B cell (primary cell): ENCODE results near the gene GPR52. TPM values are rescaled to one million over a fixed set of nuclear protein-coding genes. Genes with fewer than 3 reads are reported as not detected.

Experiments used
- ATAC-seq: fragments of 200-7000 bp; cut with Tn5 transposase; one replicate; pipeline ENCODE4 v1.10.0; 2021; ENCODE audit warnings: low read depth, mild to moderate bottlenecking, moderate number of reproducible peaks, moderate library complexity
- CTCF ChIA-PET: fragments of 350-600 bp; sonication (Branson Sonifier 250); formaldehyde crosslinking; loops from one replicate; lab custom pipeline; 2021; ENCODE audit warnings: antibody characterized with exemption, inconsistent platforms; lab: Charles Lee
- POLR2A ChIA-PET: fragments of 350-600 bp; sonication (Branson Sonifier 250); formaldehyde crosslinking; loops from one replicate; lab custom pipeline; 2021; ENCODE audit warnings: antibody characterized with exemption; lab: Charles Lee
- DNase-seq: peaks from one replicate; pipeline ENCODE4 v3.0.0; 2013
- H2AFZ ChIP-seq: 2 replicates; pipeline ENCODE4 v1.6.1; 2012; ENCODE audit warnings: mild to moderate bottlenecking, low read depth, low read length; ENCODE audit not compliant: insufficient read depth, poor library complexity, severe bottlenecking
- H3K27ac ChIP-seq, 2 donors: 1 replicate in 1 of 2; 2 replicates in 1 of 2; pipeline ENCODE4 v1.5.1; 2012 to 2013; ENCODE audit warnings: low read length in 2 of 2, mild to moderate bottlenecking in 2 of 2, moderate library complexity in 1 of 2
- H3K27me3 ChIP-seq, 4 experiments: fragments of 200-600 bp in 1 of 4; sonication (generic) in 1 of 4; replicated peaks in 1 of 4; 1 replicate in 2 of 4; 2 replicates in 2 of 4; pipeline versions ENCODE4 v1.6.1 to v1.7.0; 2013 to 2016; ENCODE audit warnings: low read length in 3 of 4, mild to moderate bottlenecking in 2 of 4, mixed read lengths in 1 of 4, moderate library complexity in 1 of 4; ENCODE audit not compliant: insufficient read depth in 4 of 4, control insufficient read depth in 3 of 4; ENCODE audit errors: control extremely low read depth in 1 of 4
- H3K36me3 ChIP-seq, 2 experiments: replicated peaks in 1 of 2; 1 replicate in 1 of 2; 2 replicates in 1 of 2; pipeline versions ENCODE4 v1.6.1 to v1.7.1; 2013; ENCODE audit warnings: low read length in 1 of 2; ENCODE audit not compliant: insufficient read depth in 2 of 2, control insufficient read depth in 1 of 2; ENCODE audit errors: control extremely low read depth in 1 of 2, extremely low read depth in 1 of 2
- H3K4me1 ChIP-seq, 2 donors: fragments of 200-600 bp in 1 of 2; sonication (generic) in 1 of 2; 1 replicate in 1 of 2; 2 replicates in 1 of 2; pipeline versions ENCODE4 v1.5.1 to v1.6.1; 2013 to 2017; ENCODE audit warnings: low read length in 2 of 2; ENCODE audit not compliant: control insufficient read depth in 2 of 2, insufficient read depth in 2 of 2
- H3K4me2 ChIP-seq: replicated peaks from 2 replicates; pipeline ENCODE3; 2012; ENCODE audit warnings: mild to moderate bottlenecking, low read depth, low read length; ENCODE audit not compliant: poor library complexity, severe bottlenecking
- H3K4me3 ChIP-seq, 5 experiments: fragments of 200-600 bp in 1 of 5; sonication (generic) in 1 of 5; 1 replicate in 3 of 5; 2 replicates in 2 of 5; pipeline versions ENCODE4 v1.5.1 to v1.7.0; 2011 to 2016; ENCODE audit warnings: low read length in 4 of 5, mild to moderate bottlenecking in 4 of 5, low read depth in 2 of 5, control low read depth in 1 of 5, moderate library complexity in 1 of 5; ENCODE audit not compliant: insufficient read depth in 1 of 5; ENCODE audit errors: control extremely low read depth in 1 of 5, extremely low read depth in 1 of 5
- H3K79me2 ChIP-seq: fragments of 200-600 bp; sonication (generic); one replicate; pipeline ENCODE4 v1.6.0; 2016; ENCODE audit warnings: low read length; ENCODE audit not compliant: control insufficient read depth, insufficient read depth
- H3K9ac ChIP-seq: fragments of 200-600 bp; sonication (generic); 2 replicates; pipeline ENCODE4 v1.6.1; 2017; ENCODE audit warnings: mild to moderate bottlenecking, low read length, moderate library complexity
- H3K9me3 ChIP-seq, 3 donors: one replicate each; pipeline versions ENCODE4 v1.6.1 to v1.7.1; 2013; ENCODE audit warnings: low read length in 2 of 3; ENCODE audit not compliant: control insufficient read depth in 2 of 3, insufficient read depth in 1 of 3; ENCODE audit errors: control extremely low read depth in 1 of 3
- H4K20me1 ChIP-seq: 2 replicates; pipeline ENCODE4 v1.6.0; 2012; ENCODE audit warnings: mild to moderate bottlenecking, low read length; ENCODE audit not compliant: insufficient read depth, control insufficient read depth, poor library complexity, severe bottlenecking
- H3K27ac Mint-ChIP-seq: one replicate; pipeline ENCODE4 v1.8.0; 2021; ENCODE audit warnings: mixed read lengths
- H3K27me3 Mint-ChIP-seq: one replicate; pipeline ENCODE4 v1.8.0; 2021; ENCODE audit warnings: mixed read lengths
- H3K4me1 Mint-ChIP-seq: one replicate; pipeline ENCODE4 v1.8.0; 2021; ENCODE audit warnings: mixed read lengths
- H3K4me3 Mint-ChIP-seq: one replicate; pipeline ENCODE4 v1.8.0; 2021; ENCODE audit warnings: mixed read lengths
- H3K9me3 Mint-ChIP-seq: one replicate; pipeline ENCODE4 v1.8.0; 2022; ENCODE audit warnings: mixed read lengths; ENCODE audit not compliant: insufficient read depth
- CTCF ChIP-seq: fragments of 200-600 bp; IDR thresholded peaks from one replicate; pipeline ENCODE4 v1.8.0; 2022; ENCODE audit warnings: antibody characterized with exemption, mild to moderate bottlenecking
- EZH2 ChIP-seq: IDR thresholded peaks from 2 replicates; pipeline ENCODE4 v1.6.1; 2012; ENCODE audit warnings: borderline replicate concordance, low read depth, mild to moderate bottlenecking, moderate library complexity, low read length; ENCODE audit not compliant: insufficient read depth, poor library complexity, severe bottlenecking
- WGBS: methylation state at CpG from one replicate; pipeline ENCODE4 v1.1.5; 2013; ENCODE audit warnings: missing lambda C conversion rate; ENCODE audit not compliant: insufficient coverage; 5-methylcytosine and 5-hydroxymethylcytosine counted together
- intact Hi-C: fragments of 100-400 bp; cut with micrococcal nuclease; formaldehyde crosslinking; loops from one replicate; pipeline ENCODE4 v1.10.0; 2022
- polyA plus RNA-seq: library from polyadenylated mRNA; depleted of rRNA; stranded (reverse); fragments of >200 nt; gene quantifications from 2 replicates; pipeline ENCODE4 v1.2.3, GENCODE V29; 2012
- total RNA-seq, 2 donors: library from RNA; stranded (reverse); fragments of 120-200 nt in 1 of 2; gene quantifications; 1 replicate in 1 of 2; 2 replicates in 1 of 2; pipeline versions ENCODE4 v1.2.3 to v1.2.4, GENCODE V29; 2013 to 2022

The GPR52 gene
- total and polyA plus RNA-seq, 2 donors (not counting 1 experiment from before 2014, with no cell fraction given): 0.57 to 12.1 TPM

GRCh38 chr1:174445817-174446216 is 1.9 kb upstream of the GPR52 start:
- H3K79me2 ChIP-seq: no peaks in the 10 kb centered on the region
- no peaks in the 10 kb centered on the region for H3K27me3 ChIP-seq
- ChIA-PET CTCF (no interaction called here), POLR2A (no interaction called here)
- no peak for TF ChIP-seq CTCF
- TF ChIP-seq EZH2: no peak
- no peak overlapping the region for H3K4me3 ChIP-seq
- no peak overlapping the region for H3K27ac Mint-ChIP-seq
- no peak overlapping the region for H2AFZ ChIP-seq
- intact Hi-C loops: no loop called here
- H3K9ac ChIP-seq: no peak overlapping the region
- peaks cover 8% of the 10 kb centered on the region for H3K4me1 Mint-ChIP-seq
- H4K20me1 ChIP-seq: no peaks in the 10 kb centered on the region
- no peak overlapping the region for H3K4me3 Mint-ChIP-seq
- no peaks in the 10 kb centered on the region for H3K4me1 ChIP-seq
- WGBS: 88% methylated on average over 1 of the region's 6 CpGs
- no peak overlapping the region for H3K27ac ChIP-seq
- no peaks in the 10 kb centered on the region for H3K27me3 Mint-ChIP-seq
- H3K4me2 ChIP-seq: no peak overlapping the region
- no peak for DNase-seq
- no peak for ATAC-seq
- H3K36me3 ChIP-seq: peaks cover 0 to 7% of the 10 kb centered on the region in 2 experiments
- no peaks in the 10 kb centered on the region for H3K9me3 Mint-ChIP-seq
- peaks cover 0 to 1% (median 0%) of the 10 kb centered on the region in 3 donors for H3K9me3 ChIP-seq

- ATAC-seq (no peak), DNase-seq (no peak)
- Histone ChIP-seq H3K9me3 (no peaks in the 10 kb centered on the region), H3K27me3 (no peaks in the 10 kb centered on the region), H3K79me2 (no peaks in the 10 kb centered on the region), H3K27ac (no peak overlapping the region), H3K4me2 (no peak overlapping the region), H3K4me3 (no peak overlapping the region), H2AFZ (no peak overlapping the region), H3K36me3 (peaks cover 0 to 7% of the 10 kb centered on the region in 2 experiments), H3K9ac (no peak overlapping the region), H4K20me1 (no peaks in the 10 kb centered on the region), H3K4me1 (no peaks in the 10 kb centered on the region)
- Mint-ChIP-seq H3K9me3 (no peaks in the 10 kb centered on the region), H3K27me3 (no peaks in the 10 kb centered on the region), H3K4me3 (no peak overlapping the region), H3K27ac (no peak overlapping the region), H3K4me1 (peaks cover 8% of the 10 kb centered on the region)
- intact Hi-C loops: no loop called here
- ChIA-PET CTCF (no interaction called here), POLR2A (no interaction called here)
- no CpG with 5 or more reads among the region's 5 CpGs for WGBS
- TF ChIP-seq CTCF (no peak), EZH2 (no peak)
Measured at GRCh38 chr1:174448531-174448883, 743 bp downstream of the GPR52 start.
